Posterior vena cava (tissue), 2 donors: ENCODE data around the gene TMEM9. TPM values are rescaled to one million over a fixed set of nuclear protein-coding genes. Genes with fewer than 3 reads are reported as not detected.

Experiments used
- DNase-seq: peaks from one replicate; pipeline ENCODE4 v3.0.0-alpha.2; 2020; ENCODE audit warnings: low spot score
- intact Hi-C, 2 donors: fragments of 100-400 bp; cut with DNase I; formaldehyde crosslinking; loops; one replicate each; pipeline versions ENCODE4 v1.14.1 to v1.14.2; 2022 to 2023
- long read RNA-seq, 2 donors: library from polyadenylated mRNA; unstranded; transcript quantifications; one replicate each; pipeline ENCODE4 v2.0.0, GENCODE V29; 2020 to 2021
- total RNA-seq, 2 donors: library from RNA; stranded (reverse); fragmentation: NEBNext Ultra II Directional; extraction: Animal tissue kit (Norgen Biotek cat#: 25700); gene quantifications; one replicate each; pipeline ENCODE4 v1.2.1, GENCODE V29; 2021
- donor health status: DM: yes; HTN: yes; CAD: no.
- donor health status: DM: yes; HTN: yes; CAD: no.

The TMEM9 gene
- total RNA-seq = 10 to 100 TPM; 35.5 to 54.9 TPM
- long read RNA-seq, donor 1, transcript TMEM9-204 (6 exons, 1,529 nt) = major isoform, 38 of 49 reads
- long read RNA-seq, donor 1, partial matches to known transcripts = 4 of 49 reads
- long read RNA-seq, donor 1, other reads (novel, unspliced or antisense) = 1 of 49 reads
- long read RNA-seq, donor 2, transcript TMEM9-201 (5 exons, 1,959 nt) = minor isoform, 16 of 268 reads
- long read RNA-seq, donor 2, transcript TMEM9-204 (6 exons, 1,529 nt) = major isoform, 227 of 268 reads
- long read RNA-seq, donor 2, partial matches to known transcripts = 5 of 268 reads
- long read RNA-seq, donor 2, other reads (novel, unspliced or antisense) = 9 of 268 reads

DNA sequence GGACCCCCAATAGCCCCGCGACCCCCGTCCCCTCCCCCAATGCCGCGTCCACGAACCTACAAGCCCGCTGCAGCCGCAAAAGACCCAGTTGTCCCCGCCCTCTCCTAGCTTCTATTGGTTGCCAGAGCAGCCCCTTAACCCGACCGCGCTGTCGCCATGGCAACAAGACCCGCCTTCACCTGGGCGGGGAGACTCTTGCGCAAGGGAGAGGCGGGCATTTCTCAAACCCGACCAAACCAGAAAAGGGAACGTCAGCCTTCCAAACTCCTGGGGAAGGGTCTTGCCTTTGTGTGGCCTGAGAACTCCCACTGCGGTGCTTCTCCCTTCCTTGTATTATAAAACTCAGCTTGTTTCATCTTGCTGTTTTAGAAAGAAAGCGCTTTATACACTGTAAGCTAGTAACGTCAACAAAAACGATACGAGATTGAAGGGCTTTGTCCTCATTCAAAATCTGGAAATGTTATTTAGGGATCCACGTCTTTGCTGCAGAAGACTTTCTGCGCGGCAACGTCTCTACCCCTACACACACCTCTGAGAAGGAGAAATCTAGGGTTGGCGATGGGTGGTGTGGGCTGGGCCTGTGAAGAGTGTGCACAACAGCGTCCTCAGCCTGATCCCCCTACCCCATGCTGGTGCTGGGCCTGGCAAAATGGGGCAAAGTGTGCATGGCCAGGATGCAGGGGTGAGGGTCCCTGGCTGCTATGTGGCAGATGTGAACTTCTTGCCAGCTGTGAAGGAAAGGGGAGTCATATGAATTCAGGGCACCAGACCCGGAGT is at the start of gene TMEM9:
TSS of gene TMEM9 (minus strand) at position 86 of the 777 bp plus-strand sequence. CDS start 551 bp downstream, outside the sequence.
- peak; percentile 99 for DNase-seq
- intact Hi-C loops = no loop called here

DNA sequence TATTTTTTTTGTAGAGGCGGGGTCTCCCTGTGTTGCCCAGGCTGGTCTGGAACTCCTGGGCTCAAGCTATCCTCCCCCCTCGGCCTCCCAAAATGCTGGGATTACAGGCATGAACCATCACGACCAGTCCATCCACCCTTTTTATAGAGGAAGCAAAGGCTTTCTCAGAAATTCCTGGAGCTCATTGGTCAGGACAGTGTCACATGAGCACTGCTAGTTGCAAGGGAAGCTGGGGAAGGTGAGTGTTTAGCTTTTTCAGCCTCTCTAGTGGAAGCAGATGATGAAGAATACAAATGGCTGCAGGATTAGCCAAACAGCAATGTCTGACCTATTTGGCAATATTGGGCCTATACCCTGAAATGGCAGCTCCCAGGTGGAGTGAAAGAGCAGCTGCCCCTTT is 44.3 kb upstream of the TMEM9 start:
- intact Hi-C loops = no loop called here
- no peak for DNase-seq

DNA sequence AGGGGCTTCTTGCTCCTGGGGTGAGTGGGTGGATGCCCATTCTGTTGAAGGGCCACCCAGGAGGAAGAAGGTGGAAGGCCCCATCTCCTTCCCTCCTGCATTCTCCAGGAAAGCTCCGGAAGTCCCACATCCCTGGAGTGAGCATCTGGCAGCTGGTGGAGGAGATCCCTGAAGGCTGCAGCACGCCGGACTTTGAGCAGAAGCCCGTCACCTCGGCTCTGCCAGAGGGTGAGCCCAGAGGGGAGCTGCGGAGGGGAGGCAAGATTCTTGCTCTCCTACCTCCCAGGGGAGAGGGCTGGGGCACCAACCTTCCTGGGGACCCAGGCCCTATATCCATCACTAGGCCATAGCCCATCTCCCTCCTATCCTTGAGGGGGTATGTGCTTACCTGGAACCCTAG is 39.8 kb upstream of the TMEM9 start:
- DNase-seq = peak; percentile 38
- intact Hi-C loops = no loop called here

DNA sequence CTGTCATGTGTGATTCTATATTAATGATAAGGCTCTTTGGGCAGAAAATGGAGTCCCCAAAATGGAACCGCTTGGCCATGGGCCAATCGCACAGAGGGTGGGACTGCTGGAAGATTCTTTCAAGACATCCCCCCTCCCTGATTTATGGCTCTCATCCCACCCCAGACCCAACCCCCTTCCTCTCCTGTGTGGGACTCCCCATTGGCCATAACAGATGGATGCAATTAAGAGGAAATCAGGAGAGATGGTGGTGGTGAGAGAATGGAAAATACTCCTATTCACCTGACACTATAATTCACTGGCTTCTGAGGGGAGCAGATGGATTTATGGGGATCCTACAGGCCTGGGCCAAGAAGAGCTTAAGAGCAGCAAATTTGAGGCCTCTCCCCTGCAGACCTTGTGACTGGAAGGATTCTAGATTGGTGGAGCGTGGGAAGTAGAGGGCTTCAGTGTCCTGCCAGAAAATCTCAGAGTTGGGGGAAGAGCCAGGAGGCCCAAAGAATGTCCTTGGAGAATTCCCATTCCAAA is 38.1 kb upstream of the TMEM9 start:
- intact Hi-C loops = no loop called here
- peak; percentile 19 for DNase-seq

DNA sequence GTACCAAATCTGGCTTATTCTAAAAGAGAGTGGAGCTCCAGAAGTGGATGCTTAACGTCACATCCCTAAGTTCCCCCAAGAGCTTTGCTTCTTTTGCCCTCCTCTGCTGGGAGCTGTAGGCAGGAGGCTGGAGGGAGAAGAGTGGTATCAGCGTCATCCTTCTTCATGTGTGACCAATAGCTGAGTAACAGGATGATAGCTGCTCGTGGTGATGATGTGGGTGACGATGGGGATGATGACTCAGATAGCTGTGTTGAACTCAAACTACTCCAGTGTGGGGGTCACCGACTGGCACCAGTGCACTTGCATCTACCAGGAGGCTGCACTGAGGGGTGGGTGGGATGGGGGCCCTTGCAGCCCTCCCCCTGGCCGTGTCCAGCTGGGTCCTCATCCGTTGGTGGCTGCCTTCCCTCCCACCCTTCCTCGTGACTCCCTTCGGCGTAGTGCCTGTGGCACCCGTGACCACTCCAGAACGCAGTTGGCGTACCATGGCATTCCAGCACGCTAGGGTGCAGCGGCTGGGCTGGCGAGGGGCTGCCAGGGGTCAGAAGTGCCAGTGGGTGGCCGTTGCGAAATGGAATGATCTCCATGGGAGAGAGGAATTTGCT is 37.5 kb upstream of the TMEM9 start:
- peak; percentile 76 for DNase-seq
- intact Hi-C loops = no loop called here

DNA sequence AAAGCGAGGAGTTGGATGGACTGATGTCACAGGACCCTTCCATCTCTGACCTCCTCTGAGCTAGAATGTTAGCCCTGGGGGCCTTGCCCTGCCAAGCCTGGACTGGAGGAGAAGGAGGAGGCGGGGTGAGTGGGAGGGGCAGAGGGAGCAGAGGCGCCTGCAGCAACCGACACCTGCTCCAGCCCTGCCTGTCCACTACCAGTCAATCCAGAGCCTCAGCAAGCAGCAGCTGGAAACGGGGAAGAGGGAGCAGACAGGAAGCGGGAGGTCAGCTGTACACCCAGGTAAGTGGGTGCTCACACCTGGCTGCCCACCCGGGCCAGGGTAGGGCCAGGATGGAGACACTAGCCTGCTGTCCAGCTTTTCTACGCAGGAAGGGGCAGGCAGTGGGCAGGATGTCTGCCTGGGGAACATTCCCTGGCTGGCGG is 36.4 kb upstream of the TMEM9 start, which contains the start of gene IGFN1:
TSS of gene IGFN1 (plus strand) at position 201 of the 428 bp plus-strand sequence. CDS start 2,470 bp downstream, outside the sequence.
- peak; percentile 49 for DNase-seq
- intact Hi-C loops = no loop called here

GRCh38 chr1:201190005-201190404 is 35.7 kb upstream of the TMEM9 start:
- peak; percentile 53 for DNase-seq

GRCh38 chr1:201189085-201189484 is 34.8 kb upstream of the TMEM9 start:
- intact Hi-C loops = no loop called here
- no peak for DNase-seq

More at GRCh38 chr1:201190005-201190404, 35.7 kb upstream of the TMEM9 start:
- intact Hi-C loops = no loop called here

- no peak for DNase-seq
- intact Hi-C loops = no loop called here
These were observed 31.9 kb upstream of the TMEM9 start for GRCh38 chr1:201186192-201186591.

DNA sequence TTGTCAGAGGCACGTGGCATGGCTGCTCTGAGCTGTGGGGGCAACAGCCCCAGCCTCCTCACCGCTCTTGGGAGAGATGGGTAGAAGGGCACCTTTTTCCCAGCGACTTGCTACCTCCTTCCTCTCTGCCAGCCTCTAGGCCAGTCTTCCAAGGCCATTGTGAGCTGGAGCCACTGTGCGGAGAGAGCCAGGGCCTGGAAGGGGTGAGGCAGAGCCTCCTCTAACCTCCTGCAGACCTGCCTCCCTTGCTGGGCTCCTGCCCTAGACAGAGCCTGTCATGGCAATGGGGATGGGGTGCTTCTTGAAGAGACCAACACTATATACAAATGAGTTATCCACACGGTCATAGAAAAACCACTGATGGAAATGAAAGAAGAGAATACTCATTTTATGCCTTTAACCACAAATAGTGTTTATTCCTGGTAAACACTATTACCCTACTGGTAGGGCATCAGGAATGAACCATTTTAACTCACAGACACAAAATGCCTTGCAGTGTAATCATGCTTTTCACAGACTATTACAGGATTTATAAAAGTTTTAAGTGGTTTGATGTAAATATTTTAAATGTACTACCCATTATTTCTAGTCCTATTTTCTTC is 31.4 kb upstream of the TMEM9 start:
- intact Hi-C loops = no loop called here
- no peak for DNase-seq

- no peak for DNase-seq
- intact Hi-C loops = no loop called here
These were observed 30.8 kb upstream of the TMEM9 start for GRCh38 chr1:201185123-201185453.

- peak; percentile 19 for DNase-seq
- intact Hi-C loops = no loop called here
These were observed 30.2 kb upstream of the TMEM9 start for GRCh38 chr1:201184307-201185122.

DNA sequence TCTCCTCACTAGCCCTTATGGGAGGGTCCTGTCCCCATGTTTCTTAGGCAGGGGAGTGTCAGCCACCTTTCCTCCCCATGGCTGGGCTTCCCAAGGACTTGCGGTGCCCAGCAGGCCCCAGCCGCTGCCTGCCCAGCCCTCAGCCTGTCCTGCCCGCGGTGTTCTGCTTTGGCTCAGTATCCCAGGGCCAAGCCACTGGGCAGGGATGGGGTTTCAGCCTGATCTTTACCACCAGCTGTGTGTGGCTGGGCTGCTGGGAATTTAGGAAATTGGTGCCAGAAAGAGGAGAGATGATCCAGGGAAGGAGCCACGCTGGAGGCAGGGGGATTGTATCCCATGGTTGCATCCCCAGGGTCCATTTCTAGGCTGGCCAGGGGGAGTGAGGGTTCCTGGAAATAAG is 29.5 kb upstream of the TMEM9 start:
- DNase-seq = peak; percentile 67
- intact Hi-C loops = no loop called here

DNA sequence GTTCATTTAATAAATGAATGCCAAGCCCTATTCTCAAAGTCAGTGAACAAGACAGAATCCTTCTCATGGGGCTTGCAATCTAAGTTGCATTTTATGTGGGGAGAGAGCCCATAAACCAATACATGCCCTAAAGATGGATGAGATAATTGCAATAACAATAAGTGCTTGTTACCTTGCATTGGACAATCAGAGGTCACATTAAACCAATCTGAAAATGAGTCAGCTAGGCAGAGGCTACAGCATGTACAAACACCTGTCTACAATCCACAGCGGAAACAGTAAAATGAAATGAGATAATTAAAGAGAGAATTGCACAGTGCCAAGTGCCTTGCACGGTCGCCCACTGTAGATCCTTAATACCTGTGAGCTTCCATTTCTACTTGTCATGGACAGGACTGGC is 28.9 kb upstream of the TMEM9 start:
- peak; percentile 10 for DNase-seq
- intact Hi-C loops = no loop called here

GRCh38 chr1:201181726-201182125 is 27.5 kb upstream of the TMEM9 start:
- intact Hi-C loops = no loop called here
- DNase-seq = peak; percentile 15

- intact Hi-C loops = no loop called here
- DNase-seq = no peak
These were observed 27.0 kb upstream of the TMEM9 start for GRCh38 chr1:201181323-201181722.

DNA sequence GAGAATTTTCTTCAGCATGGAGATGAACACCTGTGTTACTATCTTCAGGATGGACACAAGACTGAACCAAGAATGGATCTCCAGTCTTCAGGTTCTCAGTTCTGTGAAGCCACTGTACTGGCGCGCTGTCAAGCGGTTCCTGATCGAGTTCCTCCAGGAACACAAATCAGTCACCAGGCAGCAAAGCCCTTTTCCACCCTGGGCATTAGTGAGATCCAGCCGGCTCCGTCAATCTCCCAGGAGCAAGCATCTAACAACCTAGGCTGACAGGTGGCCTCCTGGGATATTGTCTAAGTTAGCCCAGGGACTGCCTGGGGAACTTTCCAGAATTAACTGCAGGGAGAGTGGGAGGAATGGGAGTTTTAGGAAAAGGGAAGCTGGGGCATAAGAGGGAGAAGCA is 26.6 kb upstream of the TMEM9 start:
- intact Hi-C loops = no loop called here
- peak; percentile 23 for DNase-seq

GRCh38 chr1:201180141-201180540 is 25.9 kb upstream of the TMEM9 start:
- intact Hi-C loops = no loop called here
- DNase-seq = no peak

- intact Hi-C loops = no loop called here
- no peak for DNase-seq
These were observed 24.4 kb upstream of the TMEM9 start for GRCh38 chr1:201178718-201179117.
